Measurements from ENCODE around the gene MLPH.

Gene MLPH

DNA sequence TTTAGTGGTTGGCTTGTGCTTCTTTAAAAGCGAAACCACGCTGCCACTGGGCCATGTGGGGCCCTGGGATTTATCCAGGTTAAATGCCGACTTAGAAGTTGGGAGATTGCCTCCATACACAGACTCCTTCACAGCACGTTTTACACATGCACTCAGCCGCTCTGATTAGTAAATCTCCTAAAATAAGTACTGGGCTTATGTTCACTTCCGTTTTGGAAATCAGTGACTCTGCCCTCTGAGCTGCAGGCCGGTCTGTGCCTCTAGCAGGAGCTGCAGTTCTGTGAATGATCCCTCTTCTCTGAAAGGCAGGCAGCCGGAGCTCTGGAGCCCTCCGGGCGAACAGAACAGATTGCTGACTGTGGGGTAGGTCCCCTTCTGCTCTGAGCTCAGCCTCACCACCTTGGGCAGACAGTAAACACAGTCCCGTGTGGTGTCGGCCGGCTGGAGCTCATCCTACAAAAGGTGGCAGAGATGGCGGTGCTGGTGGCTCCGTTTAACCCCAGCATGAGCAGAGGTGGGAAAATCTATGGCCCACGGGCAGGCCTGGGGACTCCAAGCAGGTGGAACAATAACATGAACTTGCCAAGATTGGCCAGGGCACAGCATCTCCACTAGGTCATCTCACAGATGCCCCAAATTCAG lies 113.3 kb downstream of the MLPH start:
- Histone ChIP-seq H3K36me3 (ENCODE audit: low read length) (no peaks in the 10 kb centered on the region), H3K9me3 (ENCODE audit: insufficient read depth, low read length) (no peaks in the 10 kb centered on the region), H4K20me1 (ENCODE audit: low read depth, low read length) (no peaks in the 10 kb centered on the region), H2AFZ (ENCODE audit: low read depth, low read length, severe bottlenecking) (no peak overlapping the region), H3K4me3 (ENCODE audit: insufficient read depth, low read length, poor library complexity, severe bottlenecking) (no peak overlapping the region), H3K4me2 (ENCODE audit: low read depth, low read length, poor library complexity, severe bottlenecking) (no peak overlapping the region), H3K27me3 (ENCODE audit: low read length) (no peaks in the 10 kb centered on the region), H3K9ac (ENCODE audit: low read length) (no peak overlapping the region), H3K9me2 (replicated peaks; ENCODE audit: insufficient read depth, low read length) (no peaks in the 10 kb centered on the region), H3F3A (ENCODE audit: insufficient read depth) (no peaks in the 10 kb centered on the region), H3K27ac (ENCODE audit: low read depth, low read length) (no peak overlapping the region), H3K79me2 (ENCODE audit: insufficient read depth, low read length) (no peaks in the 10 kb centered on the region)
- TF ChIP-seq, protein P1, sequence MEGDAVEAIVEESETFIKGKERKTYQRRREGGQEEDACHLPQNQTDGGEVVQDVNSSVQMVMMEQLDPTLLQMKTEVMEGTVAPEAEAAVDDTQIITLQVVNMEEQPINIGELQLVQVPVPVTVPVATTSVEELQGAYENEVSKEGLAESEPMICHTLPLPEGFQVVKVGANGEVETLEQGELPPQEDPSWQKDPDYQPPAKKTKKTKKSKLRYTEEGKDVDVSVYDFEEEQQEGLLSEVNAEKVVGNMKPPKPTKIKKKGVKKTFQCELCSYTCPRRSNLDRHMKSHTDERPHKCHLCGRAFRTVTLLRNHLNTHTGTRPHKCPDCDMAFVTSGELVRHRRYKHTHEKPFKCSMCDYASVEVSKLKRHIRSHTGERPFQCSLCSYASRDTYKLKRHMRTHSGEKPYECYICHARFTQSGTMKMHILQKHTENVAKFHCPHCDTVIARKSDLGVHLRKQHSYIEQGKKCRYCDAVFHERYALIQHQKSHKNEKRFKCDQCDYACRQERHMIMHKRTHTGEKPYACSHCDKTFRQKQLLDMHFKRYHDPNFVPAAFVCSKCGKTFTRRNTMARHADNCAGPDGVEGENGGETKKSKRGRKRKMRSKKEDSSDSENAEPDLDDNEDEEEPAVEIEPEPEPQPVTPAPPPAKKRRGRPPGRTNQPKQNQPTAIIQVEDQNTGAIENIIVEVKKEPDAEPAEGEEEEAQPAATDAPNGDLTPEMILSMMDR (IDR thresholded peaks at IDR 0.05; ENCODE audit: insufficient read depth, low read length, poor library complexity, severe bottlenecking): no peak
- TF ChIP-seq EZH2phosphoT487 (conservative IDR thresholded peaks at IDR 0.05; ENCODE audit: low read length): no peak

DNA sequence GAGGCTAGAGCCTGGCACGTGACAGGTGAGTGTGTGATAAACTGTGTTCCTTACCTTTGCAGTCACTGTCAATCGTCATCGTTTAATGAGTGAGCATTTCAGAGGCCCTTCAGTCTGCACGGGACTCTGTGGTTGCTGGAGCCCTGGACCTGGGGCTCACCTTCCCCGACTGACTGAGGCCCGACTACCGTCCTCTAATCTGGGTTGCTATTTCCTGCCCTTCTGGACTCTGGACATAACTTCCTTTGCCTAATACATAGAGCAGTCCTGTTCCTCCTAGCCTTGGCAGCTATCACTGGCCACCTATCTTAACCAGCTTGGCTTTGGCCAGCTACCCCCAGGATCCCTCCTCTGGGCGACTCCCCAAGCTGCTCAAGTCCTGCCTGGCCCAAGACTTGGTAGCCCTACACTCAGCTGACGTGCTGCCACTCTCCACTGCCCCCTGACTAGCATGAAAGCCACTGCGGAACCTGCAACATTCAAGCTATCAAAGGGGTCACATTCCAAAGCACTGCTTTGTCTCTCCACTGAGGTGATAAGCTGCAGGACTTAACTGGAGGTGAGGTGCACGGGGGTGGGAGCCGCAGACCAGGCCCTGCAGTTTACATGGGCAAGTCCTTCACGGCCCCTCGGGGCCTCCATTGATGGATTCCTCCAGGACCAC lies 114.5 kb downstream of the MLPH start:
- no peaks in the 10 kb centered on the region for H4K20me1 ChIP-seq (ENCODE audit: low read depth, low read length)
- no peak overlapping the region for H2AFZ ChIP-seq (ENCODE audit: low read depth, low read length, severe bottlenecking)
- H3F3A ChIP-seq (ENCODE audit: insufficient read depth): no peaks in the 10 kb centered on the region
- no peak overlapping the region for H3K4me2 ChIP-seq (ENCODE audit: low read depth, low read length, poor library complexity, severe bottlenecking)
- no peaks in the 10 kb centered on the region for H3K9me3 ChIP-seq (ENCODE audit: insufficient read depth, low read length)
- H3K4me3 ChIP-seq (ENCODE audit: insufficient read depth, low read length, poor library complexity, severe bottlenecking): no peak overlapping the region
- H3K36me3 ChIP-seq (ENCODE audit: low read length): no peaks in the 10 kb centered on the region
- no peaks in the 10 kb centered on the region for H3K27me3 ChIP-seq (ENCODE audit: low read length)
- H3K9ac ChIP-seq (ENCODE audit: low read length): no peak overlapping the region
- TF ChIP-seq EZH2phosphoT487 (conservative IDR thresholded peaks at IDR 0.05; ENCODE audit: low read length): no peak
- TF ChIP-seq, protein P1 (IDR thresholded peaks at IDR 0.05; ENCODE audit: insufficient read depth, low read length, poor library complexity, severe bottlenecking): no peak
- H3K9me2 ChIP-seq (replicated peaks; ENCODE audit: insufficient read depth, low read length): no peaks in the 10 kb centered on the region
- H3K27ac ChIP-seq (ENCODE audit: low read depth, low read length): no peak overlapping the region
- no peaks in the 10 kb centered on the region for H3K79me2 ChIP-seq (ENCODE audit: insufficient read depth, low read length)

DNA sequence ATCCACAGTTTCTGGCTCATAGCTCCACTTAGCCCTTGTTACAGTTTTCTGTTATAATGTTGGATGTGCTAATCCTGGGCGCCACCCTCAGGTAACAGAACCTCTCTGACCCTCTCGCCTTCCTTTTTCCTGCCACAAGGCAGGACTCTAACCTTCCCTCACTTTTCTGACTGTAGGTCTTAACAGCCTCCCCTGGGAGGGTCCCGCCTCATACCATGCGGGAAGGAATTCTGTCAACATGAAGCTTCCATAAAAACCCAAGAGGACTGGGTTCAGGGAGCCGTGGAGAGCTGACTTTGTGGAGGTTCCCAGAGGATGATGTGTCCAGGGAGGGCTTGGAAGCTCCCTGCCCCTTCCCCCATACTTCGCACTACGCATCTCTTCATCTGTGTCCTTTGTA lies 115.4 kb downstream of the MLPH start:
- TF ChIP-seq, protein P1 (IDR thresholded peaks at IDR 0.05; ENCODE audit: insufficient read depth, low read length, poor library complexity, severe bottlenecking): no peak
- no peak for TF ChIP-seq EZH2phosphoT487 (conservative IDR thresholded peaks at IDR 0.05; ENCODE audit: low read length)
- Histone ChIP-seq H3K27ac (ENCODE audit: low read depth, low read length) (no peak overlapping the region), H3K9ac (ENCODE audit: low read length) (no peak overlapping the region)

More for the DNA sequence above, 115.4 kb downstream of the MLPH start:
- Histone ChIP-seq H3K4me2 (ENCODE audit: low read depth, low read length, poor library complexity, severe bottlenecking) (no peak overlapping the region), H3K9me2 (replicated peaks; ENCODE audit: insufficient read depth, low read length) (no peaks in the 10 kb centered on the region), H3K36me3 (ENCODE audit: low read length) (no peaks in the 10 kb centered on the region), H3F3A (ENCODE audit: insufficient read depth) (no peaks in the 10 kb centered on the region), H3K27me3 (ENCODE audit: low read length) (no peaks in the 10 kb centered on the region), H3K79me2 (ENCODE audit: insufficient read depth, low read length) (no peaks in the 10 kb centered on the region), H2AFZ (ENCODE audit: low read depth, low read length, severe bottlenecking) (no peak overlapping the region), H4K20me1 (ENCODE audit: low read depth, low read length) (no peaks in the 10 kb centered on the region), H3K9me3 (ENCODE audit: insufficient read depth, low read length) (no peaks in the 10 kb centered on the region), H3K4me3 (ENCODE audit: insufficient read depth, low read length, poor library complexity, severe bottlenecking) (no peak overlapping the region)
